Measurements from ENCODE around the gene RAD23B. TPM values are rescaled to one million over a fixed set of nuclear protein-coding genes. Genes with fewer than 3 reads are reported as not detected.
A peak's percentile ranks its signal among the peaks of the same experiment; 100 is the strongest.

The RAD23B gene
- total and polyA plus RNA-seq, 2 experiments from 2014 or later, result 18.9 to 124 TPM

DNA sequence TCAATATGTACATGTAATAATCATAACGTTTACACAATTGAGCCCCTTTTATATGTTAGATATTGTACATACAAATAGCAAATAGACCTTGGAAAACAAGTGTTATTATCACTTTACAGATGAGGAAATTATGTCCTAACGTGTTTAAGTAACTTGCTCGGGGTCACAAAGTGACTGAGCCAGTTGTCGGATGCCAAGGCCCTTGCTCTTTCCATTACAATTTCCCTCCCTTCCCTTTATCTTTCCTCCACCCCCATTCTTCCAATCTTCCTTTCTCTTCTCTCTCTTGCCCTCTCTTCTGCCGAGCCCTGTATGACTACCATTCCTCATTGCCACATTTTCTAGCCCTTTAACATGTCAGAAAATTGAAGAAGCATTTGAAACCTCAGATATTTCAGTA, 34.4 kb upstream of the RAD23B start:
- peaks cover 45% of the 10 kb centered on the region for H3K4me1 ChIP-seq (ENCODE audit: insufficient read depth)
- no peak overlapping the region for H3K4me2 ChIP-seq (ENCODE audit: unreplicated experiment)
- DNase-seq, result no peak
- H3K9me2 ChIP-seq (ENCODE audit: insufficient read depth), result no peaks in the 10 kb centered on the region
- no peaks in the 10 kb centered on the region for H3K79me2 ChIP-seq (ENCODE audit: insufficient read depth)
- 0 out of 2 replicates have a peak overlapping the region, but pooled peaks have one; percentile 22 for H3K9ac ChIP-seq
- H3K36me3 ChIP-seq (ENCODE audit: low read depth), result no peaks in the 10 kb centered on the region
- H3K27ac ChIP-seq, result peak overlapping the region; percentile 13; the same call in 1 of the 2 replicates
- peak overlapping the region; percentile 37 for H2AFZ ChIP-seq
- peaks cover 30% of the 10 kb centered on the region for H3F3A ChIP-seq (ENCODE audit: insufficient read depth)
- no peak for TF ChIP-seq EZH2phosphoT487 (IDR thresholded peaks at IDR 0.05; ENCODE audit: insufficient read depth, low read depth)
- no peak for TF ChIP-seq EZH2 (IDR thresholded peaks at IDR 0.05; ENCODE audit: insufficient read depth, poor library complexity, severe bottlenecking)
- WGBS, 2 experiments (ENCODE audit: low coverage in 1 of 2, low lambda C conversion rate in 2 of 2, missing lambda C conversion rate in 2 of 2), result 78 to 80% methylated on average over 5 of the region's 5 CpGs
- no peaks in the 10 kb centered on the region for H4K20me1 ChIP-seq (ENCODE audit: insufficient read depth)
- in situ Hi-C loops (cut with MboI), result no loop called here
- no peak overlapping the region for H3K4me3 ChIP-seq
- no peaks in the 10 kb centered on the region for H3K27me3 ChIP-seq (replicated peaks; ENCODE audit: insufficient read depth)
- H3K9me3 ChIP-seq (ENCODE audit: low read depth), result no peaks in the 10 kb centered on the region

DNA sequence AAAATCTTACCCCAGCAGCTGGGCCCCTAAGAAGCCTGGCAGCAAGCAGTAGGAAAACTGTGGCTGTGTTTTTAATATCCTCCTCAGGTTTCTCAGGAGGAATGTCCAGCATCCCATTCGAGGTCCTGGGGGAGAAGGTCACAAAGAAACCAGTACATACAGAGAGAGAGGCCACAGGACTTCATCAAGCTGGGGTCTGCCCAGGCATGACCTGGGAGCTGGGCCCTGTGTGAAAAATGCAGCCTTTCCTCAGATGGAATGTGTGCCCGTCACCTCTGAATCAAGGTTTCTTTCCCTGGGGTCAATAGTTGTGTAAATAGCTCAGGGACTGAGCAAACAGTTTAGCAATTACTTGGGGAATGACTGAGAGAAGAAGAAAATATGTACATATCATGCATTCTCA, 33.9 kb upstream of the RAD23B start:
- H3K27me3 ChIP-seq (replicated peaks; ENCODE audit: insufficient read depth), result no peaks in the 10 kb centered on the region
- 39 to 48% methylated on average over 2 of the region's 2 CpGs for WGBS, 2 experiments (ENCODE audit: low coverage in 1 of 2, low lambda C conversion rate in 2 of 2, missing lambda C conversion rate in 2 of 2)
- H3K36me3 ChIP-seq (ENCODE audit: low read depth), result no peaks in the 10 kb centered on the region
- no peaks in the 10 kb centered on the region for H3K9me2 ChIP-seq (ENCODE audit: insufficient read depth)
- H3K4me2 ChIP-seq (ENCODE audit: unreplicated experiment), result no peak overlapping the region
- H2AFZ ChIP-seq, result peak overlapping the region; percentile 37
- DNase-seq, result peak; percentile 37
- peak overlapping the region; percentile 13; the same call in 1 of the 2 replicates for H3K27ac ChIP-seq
- no peak overlapping the region for H3K4me3 ChIP-seq
- H4K20me1 ChIP-seq (ENCODE audit: insufficient read depth), result no peaks in the 10 kb centered on the region
- H3F3A ChIP-seq (ENCODE audit: insufficient read depth), result peaks cover 25% of the 10 kb centered on the region
- no peaks in the 10 kb centered on the region for H3K9me3 ChIP-seq (ENCODE audit: low read depth)
- TF ChIP-seq EZH2phosphoT487 (IDR thresholded peaks at IDR 0.05; ENCODE audit: insufficient read depth, low read depth), result no peak
- no peak for TF ChIP-seq EZH2 (IDR thresholded peaks at IDR 0.05; ENCODE audit: insufficient read depth, poor library complexity, severe bottlenecking)
- 0 out of 2 replicates have a peak overlapping the region, but pooled peaks have one; percentile 22 for H3K9ac ChIP-seq
- in situ Hi-C loops (cut with MboI), result no loop called here
- no peaks in the 10 kb centered on the region for H3K79me2 ChIP-seq (ENCODE audit: insufficient read depth)
- peaks cover 42% of the 10 kb centered on the region for H3K4me1 ChIP-seq (ENCODE audit: insufficient read depth)

DNA sequence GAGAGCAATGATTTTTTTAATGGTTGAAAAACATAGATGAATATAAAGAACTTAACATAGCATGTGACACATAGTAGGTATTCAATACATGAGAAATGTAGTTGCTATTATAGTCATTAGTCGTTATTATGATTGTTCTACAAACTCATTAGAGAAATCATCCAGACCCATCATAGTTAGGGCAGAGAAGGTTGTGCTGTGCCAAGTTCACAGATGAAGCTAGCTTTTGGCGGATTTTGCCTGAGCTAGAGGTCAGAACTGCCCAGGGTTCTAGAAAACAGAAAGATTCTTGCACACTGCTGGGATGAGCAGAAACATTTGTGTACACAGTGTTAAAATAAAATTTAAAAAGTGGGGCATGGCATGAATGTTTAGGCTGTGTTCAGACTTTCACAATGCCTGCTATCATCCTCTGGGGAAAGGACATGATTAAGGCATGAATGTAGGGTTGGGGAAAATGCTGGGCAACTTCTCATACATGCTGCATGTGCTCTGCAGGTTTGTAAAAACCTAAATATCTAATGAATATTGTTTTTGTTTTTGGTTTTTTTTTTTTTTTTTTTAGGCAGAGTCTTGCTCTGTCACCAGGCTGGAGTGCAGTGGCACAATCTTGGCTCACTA, 33.3 kb upstream of the RAD23B start:
- H3K9me2 ChIP-seq (ENCODE audit: insufficient read depth), result no peaks in the 10 kb centered on the region
- no peaks in the 10 kb centered on the region for H3K79me2 ChIP-seq (ENCODE audit: insufficient read depth)
- peak overlapping the region; percentile 13; the same call in 1 of the 2 replicates for H3K27ac ChIP-seq
- H3K4me3 ChIP-seq, result no peak overlapping the region
- H2AFZ ChIP-seq, result no peak overlapping the region
- no peak for TF ChIP-seq EZH2 (IDR thresholded peaks at IDR 0.05; ENCODE audit: insufficient read depth, poor library complexity, severe bottlenecking)
- no peak for TF ChIP-seq EZH2phosphoT487 (IDR thresholded peaks at IDR 0.05; ENCODE audit: insufficient read depth, low read depth)
- H3K27me3 ChIP-seq (replicated peaks; ENCODE audit: insufficient read depth), result no peaks in the 10 kb centered on the region
- in situ Hi-C loops (cut with MboI), result no loop called here
- DNase-seq, result peak; percentile 55
- H3K36me3 ChIP-seq (ENCODE audit: low read depth), result no peaks in the 10 kb centered on the region
- no peak overlapping the region for H3K9ac ChIP-seq
- peaks cover 23% of the 10 kb centered on the region for H3F3A ChIP-seq (ENCODE audit: insufficient read depth)
- H3K9me3 ChIP-seq (ENCODE audit: low read depth), result no peaks in the 10 kb centered on the region
- no peak overlapping the region for H3K4me2 ChIP-seq (ENCODE audit: unreplicated experiment)
- no peaks in the 10 kb centered on the region for H4K20me1 ChIP-seq (ENCODE audit: insufficient read depth)
- H3K4me1 ChIP-seq (ENCODE audit: insufficient read depth), result peaks cover 44% of the 10 kb centered on the region
- WGBS, 2 experiments (ENCODE audit: low coverage in 1 of 2, low lambda C conversion rate in 2 of 2, missing lambda C conversion rate in 2 of 2), result 98 to 100% methylated on average over 2 of the region's 2 CpGs

DNA sequence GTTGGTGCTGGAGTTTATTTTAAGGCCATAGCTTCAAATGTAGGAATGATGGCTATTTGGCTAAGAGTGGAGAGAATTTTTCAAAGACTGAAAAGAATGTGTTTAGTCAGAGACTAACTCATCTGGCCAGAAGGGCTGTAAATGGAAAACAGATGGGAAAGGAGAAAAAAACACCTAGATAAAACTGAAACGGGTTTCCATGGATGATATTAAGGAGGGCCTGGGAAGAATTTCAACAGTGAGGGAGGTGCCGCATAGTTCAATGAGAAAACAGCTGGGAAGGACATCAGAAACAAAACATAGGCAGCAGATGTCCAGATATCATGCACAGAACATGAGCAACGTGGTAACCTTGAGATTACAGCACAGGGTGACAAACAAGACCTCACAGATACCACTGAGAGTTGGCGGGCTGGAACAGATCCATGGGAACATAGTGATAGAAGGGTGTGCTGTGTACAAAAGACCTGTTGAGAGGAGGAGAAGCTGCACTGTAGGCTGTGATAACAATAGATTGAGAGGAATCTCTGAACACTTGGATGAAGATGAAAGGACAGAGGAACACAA, 31.2 kb upstream of the RAD23B start:
- peak overlapping the region; percentile 11 for H3K9ac ChIP-seq
- 0 out of 2 replicates have a peak, but pooled peaks have one; percentile 25 for TF ChIP-seq EZH2phosphoT487 (IDR thresholded peaks at IDR 0.05; ENCODE audit: insufficient read depth, low read depth)
- TF ChIP-seq EZH2 (IDR thresholded peaks at IDR 0.05; ENCODE audit: insufficient read depth, poor library complexity, severe bottlenecking), result no peak
- H3K27ac ChIP-seq, result peak overlapping the region; percentile 65
- WGBS, 2 experiments (ENCODE audit: low coverage in 1 of 2, low lambda C conversion rate in 2 of 2, missing lambda C conversion rate in 2 of 2), result 5 to 11% methylated on average over 4 of the region's 4 CpGs
- H3K27me3 ChIP-seq (replicated peaks; ENCODE audit: insufficient read depth), result no peaks in the 10 kb centered on the region
- no peaks in the 10 kb centered on the region for H3K36me3 ChIP-seq (ENCODE audit: low read depth)
- peaks cover 44% of the 10 kb centered on the region for H3K4me1 ChIP-seq (ENCODE audit: insufficient read depth)
- H3K9me2 ChIP-seq (ENCODE audit: insufficient read depth), result no peaks in the 10 kb centered on the region
- H4K20me1 ChIP-seq (ENCODE audit: insufficient read depth), result no peaks in the 10 kb centered on the region
- peak overlapping the region; percentile 11; the same call in 1 of the 2 replicates for H3K4me3 ChIP-seq
- peaks cover 23% of the 10 kb centered on the region for H3F3A ChIP-seq (ENCODE audit: insufficient read depth)
- H3K4me2 ChIP-seq (ENCODE audit: unreplicated experiment), result peak overlapping the region; percentile 36
- H3K9me3 ChIP-seq (ENCODE audit: low read depth), result no peaks in the 10 kb centered on the region
- in situ Hi-C loops (cut with MboI), result no loop called here
- peak; percentile 93 for DNase-seq
- no peaks in the 10 kb centered on the region for H3K79me2 ChIP-seq (ENCODE audit: insufficient read depth)
- H2AFZ ChIP-seq, result no peak overlapping the region

Data from GM23248 (cell line).